Uterus (tissue), 2 donors: ENCODE data around the gene C1QL2.

ENCODE experiments used
- CTCF ChIP-seq, 4 experiments: fragments of 200-600 bp in 2 of 4; fragments of 450-650 bp in 2 of 4; sonication (generic) in 2 of 4; IDR thresholded peaks; one replicate each; pipeline ENCODE4 v1.5.1; 2016 to 2019; ENCODE audit warnings: antibody characterized with exemption in 4 of 4, mild to moderate bottlenecking in 2 of 4, moderate library complexity in 1 of 4
- POLR2A ChIP-seq, 2 donors: fragments of 450-650 bp; IDR thresholded peaks; one replicate each; pipeline ENCODE4 v1.6.1; 2016; ENCODE audit warnings: antibody characterized with exemption in 2 of 2, mild to moderate bottlenecking in 1 of 2, moderate library complexity in 1 of 2

DNA sequence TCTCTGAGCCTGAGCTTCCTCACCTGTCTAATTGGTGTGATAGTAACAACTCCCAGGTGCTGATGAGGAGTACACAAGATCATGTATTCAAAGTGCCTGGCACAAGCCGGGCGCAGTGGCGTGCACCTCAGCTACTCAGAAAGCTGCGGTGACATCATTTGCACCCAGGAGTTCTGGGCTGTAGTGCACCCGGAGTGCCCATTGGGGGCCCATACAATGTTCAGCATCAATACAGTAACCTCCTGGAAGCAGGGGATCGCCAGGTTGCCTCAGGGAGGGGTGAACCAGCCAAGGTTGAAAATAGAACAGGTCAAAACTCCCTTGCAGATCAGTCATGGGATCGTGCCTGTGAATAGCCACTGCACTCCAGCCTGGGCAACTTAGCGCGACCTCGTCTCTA is 11.2 kb upstream of the C1QL2 start:
- TF ChIP-seq POLR2A (IDR thresholded peaks at IDR 0.05): no peak
- no peak for TF ChIP-seq CTCF (IDR thresholded peaks at IDR 0.05)
